Loucy (cell line): ENCODE measurements around the gene UBA52.

Experiments used
- H2AFZ ChIP-seq: fragments of 200-600 bp; sonication (generic); 2 replicates; pipeline ENCODE4 v1.6.0; 2016; ENCODE audit warnings: antibody characterized with exemption, mild to moderate bottlenecking, low read length, moderate library complexity
- H3F3A ChIP-seq: fragments of 200-600 bp; 2 replicates; pipeline ENCODE4 v1.6.0; 2016; ENCODE audit warnings: antibody characterized with exemption, low read depth, mild to moderate bottlenecking
- H3K27me3 ChIP-seq: fragments of 200-600 bp; sonication (generic); 2 replicates; pipeline ENCODE4 v1.6.1; 2014; ENCODE audit warnings: low read length, mild to moderate bottlenecking; ENCODE audit not compliant: insufficient read depth, poor library complexity, severe bottlenecking
- H3K36me3 ChIP-seq: fragments of 200-600 bp; sonication (generic); 2 replicates; pipeline ENCODE4 v1.6.1; 2016; ENCODE audit warnings: low read length; ENCODE audit not compliant: insufficient read depth
- H3K4me1 ChIP-seq: fragments of 200-600 bp; sonication (generic); 2 replicates; pipeline ENCODE4 v1.5.1; 2014; ENCODE audit warnings: low read length, mild to moderate bottlenecking; ENCODE audit not compliant: insufficient read depth, poor library complexity, severe bottlenecking
- H3K4me2 ChIP-seq: fragments of 200-600 bp; sonication (generic); 2 replicates; pipeline ENCODE4 v1.6.0; 2014; ENCODE audit warnings: antibody characterized with exemption, low read length, low read depth, mild to moderate bottlenecking; ENCODE audit not compliant: poor library complexity, severe bottlenecking
- H3K4me3 ChIP-seq: fragments of 200-600 bp; sonication (generic); 2 replicates; pipeline ENCODE4 v1.5.1; 2014; ENCODE audit warnings: low read length, mild to moderate bottlenecking, mixed read lengths; ENCODE audit not compliant: poor library complexity, severe bottlenecking
- H3K79me2 ChIP-seq: fragments of 200-600 bp; sonication (generic); 2 replicates; pipeline ENCODE4 v1.6.1; 2014; ENCODE audit warnings: low read length; ENCODE audit not compliant: insufficient read depth
- H3K9ac ChIP-seq: fragments of 200-600 bp; sonication (generic); 2 replicates; pipeline ENCODE4 v1.6.0; 2014; ENCODE audit warnings: mild to moderate bottlenecking, low read depth, low read length, moderate library complexity; ENCODE audit not compliant: poor library complexity, severe bottlenecking
- H3K9me2 ChIP-seq: fragments of 200-600 bp; sonication (generic); replicated peaks from 2 replicates; pipeline ENCODE4 v1.6.1; 2016; ENCODE audit warnings: low read depth, low read length, mixed read lengths
- H3K9me3 ChIP-seq: fragments of 200-600 bp; sonication (generic); 2 replicates; pipeline ENCODE4 v1.6.1; 2014; ENCODE audit warnings: mild to moderate bottlenecking, antibody characterized with exemption, low read length, low read depth; ENCODE audit not compliant: insufficient read depth
- H4K20me1 ChIP-seq: fragments of 200-600 bp; sonication (generic); 2 replicates; pipeline ENCODE4 v1.6.0; 2014; ENCODE audit warnings: antibody characterized with exemption, low read length, mild to moderate bottlenecking; ENCODE audit not compliant: insufficient read depth, poor library complexity, severe bottlenecking
- EZH2phosphoT487 ChIP-seq: fragments of 200-600 bp; IDR thresholded peaks from 2 replicates; pipeline ENCODE4 v1.6.1; 2018; ENCODE audit warnings: antibody characterized with exemption, mild to moderate bottlenecking, moderate library complexity, borderline replicate concordance
- TF ChIP-seq, protein P1 (sequence below): fragments of 200-600 bp; sonication (generic); conservative IDR thresholded peaks from 2 replicates; pipeline ENCODE4 v1.5.1; 2014; ENCODE audit warnings: mild to moderate bottlenecking, antibody characterized with exemption, low read length

UBA52 gene

GRCh38 chr19:18576383-18576782 is 4.7 kb downstream of the UBA52 start:
- Histone ChIP-seq H3K9me3 (no peaks in the 10 kb centered on the region), H3K9me2 (no peaks in the 10 kb centered on the region), H3K4me2 (no peak overlapping the region), H3K79me2 (peaks cover 37% of the 10 kb centered on the region), H3K27me3 (no peaks in the 10 kb centered on the region), H3K9ac (no peak overlapping the region), H3F3A (peaks cover under 1% of the 10 kb centered on the region; the same call in 1 of the 2 replicates), H2AFZ (no peak overlapping the region), H4K20me1 (peaks cover 21% of the 10 kb centered on the region), H3K4me3 (no peak overlapping the region), H3K4me1 (peaks cover 15% of the 10 kb centered on the region), H3K36me3 (peaks cover 17% of the 10 kb centered on the region; the same call in 1 of the 2 replicates)
- TF ChIP-seq, protein P1, sequence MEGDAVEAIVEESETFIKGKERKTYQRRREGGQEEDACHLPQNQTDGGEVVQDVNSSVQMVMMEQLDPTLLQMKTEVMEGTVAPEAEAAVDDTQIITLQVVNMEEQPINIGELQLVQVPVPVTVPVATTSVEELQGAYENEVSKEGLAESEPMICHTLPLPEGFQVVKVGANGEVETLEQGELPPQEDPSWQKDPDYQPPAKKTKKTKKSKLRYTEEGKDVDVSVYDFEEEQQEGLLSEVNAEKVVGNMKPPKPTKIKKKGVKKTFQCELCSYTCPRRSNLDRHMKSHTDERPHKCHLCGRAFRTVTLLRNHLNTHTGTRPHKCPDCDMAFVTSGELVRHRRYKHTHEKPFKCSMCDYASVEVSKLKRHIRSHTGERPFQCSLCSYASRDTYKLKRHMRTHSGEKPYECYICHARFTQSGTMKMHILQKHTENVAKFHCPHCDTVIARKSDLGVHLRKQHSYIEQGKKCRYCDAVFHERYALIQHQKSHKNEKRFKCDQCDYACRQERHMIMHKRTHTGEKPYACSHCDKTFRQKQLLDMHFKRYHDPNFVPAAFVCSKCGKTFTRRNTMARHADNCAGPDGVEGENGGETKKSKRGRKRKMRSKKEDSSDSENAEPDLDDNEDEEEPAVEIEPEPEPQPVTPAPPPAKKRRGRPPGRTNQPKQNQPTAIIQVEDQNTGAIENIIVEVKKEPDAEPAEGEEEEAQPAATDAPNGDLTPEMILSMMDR, result no peak
- TF ChIP-seq EZH2phosphoT487, result no peak

DNA sequence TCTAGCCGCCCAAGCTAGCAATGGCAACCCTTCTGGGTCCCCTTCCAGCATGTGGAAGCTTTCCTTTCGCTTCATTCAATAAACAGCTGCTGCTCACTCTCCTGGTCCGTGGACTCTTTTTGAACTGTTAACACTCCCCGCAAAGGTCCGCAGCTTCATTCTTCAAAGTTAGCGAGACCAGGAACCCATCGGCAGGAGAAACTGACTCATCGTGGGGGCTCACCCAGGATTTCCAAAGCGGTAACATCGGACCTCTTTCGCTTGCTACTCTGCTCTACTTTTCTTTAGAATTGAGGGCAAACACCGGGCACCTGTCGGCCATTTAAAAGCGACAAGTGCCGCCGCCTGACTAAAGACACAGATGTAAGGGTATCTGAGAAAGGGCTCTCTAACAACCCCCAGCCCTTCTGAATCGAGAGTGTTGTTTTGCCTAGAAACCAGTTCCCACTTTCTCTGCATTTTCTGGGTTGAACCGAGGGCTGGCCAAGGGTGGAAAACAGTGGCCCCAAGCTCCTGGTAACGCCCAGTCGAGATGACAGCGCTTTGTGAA is 5.8 kb downstream of the UBA52 start:
- no peaks in the 10 kb centered on the region for H3K9me3 ChIP-seq
- peaks cover 29% of the 10 kb centered on the region for H3K79me2 ChIP-seq
- no peaks in the 10 kb centered on the region for H3F3A ChIP-seq
- H3K4me1 ChIP-seq, result peaks cover 14% of the 10 kb centered on the region
- H3K4me2 ChIP-seq, result no peak overlapping the region
- H3K27me3 ChIP-seq, result no peaks in the 10 kb centered on the region
- peaks cover 17% of the 10 kb centered on the region; the same call in 1 of the 2 replicates for H3K36me3 ChIP-seq
- no peak overlapping the region for H2AFZ ChIP-seq
- H3K9ac ChIP-seq, result no peak overlapping the region
- H3K9me2 ChIP-seq, result no peaks in the 10 kb centered on the region
- TF ChIP-seq, protein P1, result no peak
- no peak for TF ChIP-seq EZH2phosphoT487
- peaks cover 14% of the 10 kb centered on the region for H4K20me1 ChIP-seq
- no peak overlapping the region for H3K4me3 ChIP-seq

DNA sequence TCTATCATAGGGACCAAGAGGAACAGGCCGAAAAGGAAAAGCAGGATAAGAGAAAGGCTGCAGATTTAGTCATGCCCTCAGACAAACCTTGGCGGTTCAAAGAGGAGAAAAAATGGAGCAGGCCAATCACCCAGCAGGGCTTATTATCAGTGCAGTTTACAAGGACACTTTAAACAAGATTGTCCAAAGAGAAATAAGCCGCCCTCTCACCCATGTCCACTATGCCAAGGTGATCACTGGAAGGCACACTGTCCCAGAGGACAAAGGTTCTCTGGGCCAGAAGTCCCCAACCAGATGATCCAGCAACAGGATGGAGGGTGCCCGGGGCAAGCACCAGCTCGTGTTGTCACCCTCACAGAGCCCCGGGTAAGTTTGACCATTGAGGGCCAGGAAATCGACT is 8.7 kb downstream of the UBA52 start:
- H3K27me3 ChIP-seq, result no peaks in the 10 kb centered on the region
- H4K20me1 ChIP-seq, result no peaks in the 10 kb centered on the region
- H3K4me1 ChIP-seq, result no peaks in the 10 kb centered on the region
- no peak overlapping the region for H2AFZ ChIP-seq
- no peak overlapping the region for H3K9ac ChIP-seq
- no peaks in the 10 kb centered on the region for H3K9me3 ChIP-seq
- peaks cover 7% of the 10 kb centered on the region; the same call in 1 of the 2 replicates for H3K36me3 ChIP-seq
- no peaks in the 10 kb centered on the region for H3F3A ChIP-seq
- H3K79me2 ChIP-seq, result peaks cover under 1% of the 10 kb centered on the region; the same call in 1 of the 2 replicates
- no peaks in the 10 kb centered on the region for H3K9me2 ChIP-seq
- H3K4me2 ChIP-seq, result no peak overlapping the region
- H3K4me3 ChIP-seq, result no peak overlapping the region
- TF ChIP-seq, protein P1, result no peak
- TF ChIP-seq EZH2phosphoT487, result no peak
